ENCODE measurements around the gene IER5.
A peak's percentile ranks its signal among the peaks of the same experiment; 100 is the strongest.

IER5 gene

GRCh38 chr1:181088079-181089016 lies at the start of gene IER5 (continued):
- no peak for TF ChIP-seq ZNF138 (tag by site-specific recombination; IDR thresholded peaks at IDR 0.05; ENCODE audit: borderline replicate concordance)
- peak; percentile 77 for TF ChIP-seq PATZ1 (tag by site-specific recombination; IDR thresholded peaks at IDR 0.05)
- no peak for TF ChIP-seq ZNF48 (tag by site-specific recombination; IDR thresholded peaks at IDR 0.05)
- TF ChIP-seq EGR2 (tag by site-specific recombination; IDR thresholded peaks at IDR 0.05; ENCODE audit: low read depth): no peak
- peak; percentile 92; the same call in 1 of the 2 replicates for TF ChIP-seq ZFP37 (tag by site-specific recombination; IDR thresholded peaks at IDR 0.05)
- no peak for TF ChIP-seq ZNF449 (tag by site-specific recombination; IDR thresholded peaks at IDR 0.05)
- TF ChIP-seq ZNF341 (tag by site-specific recombination; IDR thresholded peaks at IDR 0.05; ENCODE audit: low read depth): peak; percentile 81
- no peak for TF ChIP-seq ZNF747 (tag by site-specific recombination; IDR thresholded peaks at IDR 0.05)
- TF ChIP-seq, protein P1, sequence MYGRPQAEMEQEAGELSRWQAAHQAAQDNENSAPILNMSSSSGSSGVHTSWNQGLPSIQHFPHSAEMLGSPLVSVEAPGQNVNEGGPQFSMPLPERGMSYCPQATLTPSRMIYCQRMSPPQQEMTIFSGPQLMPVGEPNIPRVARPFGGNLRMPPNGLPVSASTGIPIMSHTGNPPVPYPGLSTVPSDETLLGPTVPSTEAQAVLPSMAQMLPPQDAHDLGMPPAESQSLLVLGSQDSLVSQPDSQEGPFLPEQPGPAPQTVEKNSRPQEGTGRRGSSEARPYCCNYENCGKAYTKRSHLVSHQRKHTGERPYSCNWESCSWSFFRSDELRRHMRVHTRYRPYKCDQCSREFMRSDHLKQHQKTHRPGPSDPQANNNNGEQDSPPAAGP (tag by site-specific recombination; IDR thresholded peaks at IDR 0.05): peak; percentile 90
- TF ChIP-seq ZNF146 (tag by site-specific recombination; IDR thresholded peaks at IDR 0.05): no peak
- no peak for TF ChIP-seq SCRT2 (tag by site-specific recombination; IDR thresholded peaks at IDR 0.05)
- peak; percentile 60 for TF ChIP-seq YY2 (tag by site-specific recombination; IDR thresholded peaks at IDR 0.05)
- TF ChIP-seq ZIC2 (tag by site-specific recombination; IDR thresholded peaks at IDR 0.05): 0 out of 2 replicates have a peak, but pooled peaks have one; percentile 13
- TF ChIP-seq, protein P2, sequence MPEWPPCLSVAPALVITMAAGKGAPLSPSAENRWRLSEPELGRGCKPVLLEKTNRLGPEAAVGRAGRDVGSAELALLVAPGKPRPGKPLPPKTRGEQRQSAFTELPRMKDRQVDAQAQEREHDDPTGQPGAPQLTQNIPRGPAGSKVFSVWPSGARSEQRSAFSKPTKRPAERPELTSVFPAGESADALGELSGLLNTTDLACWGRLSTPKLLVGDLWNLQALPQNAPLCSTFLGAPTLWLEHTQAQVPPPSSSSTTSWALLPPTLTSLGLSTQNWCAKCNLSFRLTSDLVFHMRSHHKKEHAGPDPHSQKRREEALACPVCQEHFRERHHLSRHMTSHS (tag by site-specific recombination; IDR thresholded peaks at IDR 0.05): no peak
- TF ChIP-seq ZNF600 (tag by site-specific recombination; IDR thresholded peaks at IDR 0.05): peak; percentile 100
- TF ChIP-seq ZNF501 (tag by site-specific recombination; IDR thresholded peaks at IDR 0.05): peak; percentile 68; the same call in 1 of the 2 replicates
- no peak for TF ChIP-seq ZNF433 (tag by site-specific recombination; IDR thresholded peaks at IDR 0.05; ENCODE audit: low read depth)
- TF ChIP-seq ZBTB48 (tag by site-specific recombination; IDR thresholded peaks at IDR 0.05): no peak
- TF ChIP-seq ZNF2 (tag by site-specific recombination; IDR thresholded peaks at IDR 0.05): peak; percentile 89; the same call in 1 of the 2 replicates
- no peak for TF ChIP-seq ZNF202 (tag by site-specific recombination; IDR thresholded peaks at IDR 0.05; ENCODE audit: borderline replicate concordance)
- no peak for TF ChIP-seq GLI2 (tag by site-specific recombination; IDR thresholded peaks at IDR 0.05; ENCODE audit: borderline replicate concordance, low read depth)
- no peak for TF ChIP-seq ZNF23 (tag by site-specific recombination; IDR thresholded peaks at IDR 0.05; ENCODE audit: borderline replicate concordance)
- no peak for TF ChIP-seq ZNF211 (tag by site-specific recombination; IDR thresholded peaks at IDR 0.05; ENCODE audit: low read depth)
- peak; percentile 98 for TF ChIP-seq ZFP69B (tag by site-specific recombination; IDR thresholded peaks at IDR 0.05)
- no peak for TF ChIP-seq ZNF404 (tag by site-specific recombination; IDR thresholded peaks at IDR 0.05)
- TF ChIP-seq, protein P3, sequence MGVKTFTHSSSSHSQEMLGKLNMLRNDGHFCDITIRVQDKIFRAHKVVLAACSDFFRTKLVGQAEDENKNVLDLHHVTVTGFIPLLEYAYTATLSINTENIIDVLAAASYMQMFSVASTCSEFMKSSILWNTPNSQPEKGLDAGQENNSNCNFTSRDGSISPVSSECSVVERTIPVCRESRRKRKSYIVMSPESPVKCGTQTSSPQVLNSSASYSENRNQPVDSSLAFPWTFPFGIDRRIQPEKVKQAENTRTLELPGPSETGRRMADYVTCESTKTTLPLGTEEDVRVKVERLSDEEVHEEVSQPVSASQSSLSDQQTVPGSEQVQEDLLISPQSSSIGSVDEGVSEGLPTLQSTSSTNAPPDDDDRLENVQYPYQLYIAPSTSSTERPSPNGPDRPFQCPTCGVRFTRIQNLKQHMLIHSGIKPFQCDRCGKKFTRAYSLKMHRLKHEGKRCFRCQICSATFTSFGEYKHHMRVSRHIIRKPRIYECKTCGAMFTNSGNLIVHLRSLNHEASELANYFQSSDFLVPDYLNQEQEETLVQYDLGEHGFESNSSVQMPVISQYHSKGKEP (tag by site-specific recombination; IDR thresholded peaks at IDR 0.05): no peak
- TF ChIP-seq ZNF768 (tag by site-specific recombination; IDR thresholded peaks at IDR 0.05): no peak
- TF ChIP-seq, protein P4, sequence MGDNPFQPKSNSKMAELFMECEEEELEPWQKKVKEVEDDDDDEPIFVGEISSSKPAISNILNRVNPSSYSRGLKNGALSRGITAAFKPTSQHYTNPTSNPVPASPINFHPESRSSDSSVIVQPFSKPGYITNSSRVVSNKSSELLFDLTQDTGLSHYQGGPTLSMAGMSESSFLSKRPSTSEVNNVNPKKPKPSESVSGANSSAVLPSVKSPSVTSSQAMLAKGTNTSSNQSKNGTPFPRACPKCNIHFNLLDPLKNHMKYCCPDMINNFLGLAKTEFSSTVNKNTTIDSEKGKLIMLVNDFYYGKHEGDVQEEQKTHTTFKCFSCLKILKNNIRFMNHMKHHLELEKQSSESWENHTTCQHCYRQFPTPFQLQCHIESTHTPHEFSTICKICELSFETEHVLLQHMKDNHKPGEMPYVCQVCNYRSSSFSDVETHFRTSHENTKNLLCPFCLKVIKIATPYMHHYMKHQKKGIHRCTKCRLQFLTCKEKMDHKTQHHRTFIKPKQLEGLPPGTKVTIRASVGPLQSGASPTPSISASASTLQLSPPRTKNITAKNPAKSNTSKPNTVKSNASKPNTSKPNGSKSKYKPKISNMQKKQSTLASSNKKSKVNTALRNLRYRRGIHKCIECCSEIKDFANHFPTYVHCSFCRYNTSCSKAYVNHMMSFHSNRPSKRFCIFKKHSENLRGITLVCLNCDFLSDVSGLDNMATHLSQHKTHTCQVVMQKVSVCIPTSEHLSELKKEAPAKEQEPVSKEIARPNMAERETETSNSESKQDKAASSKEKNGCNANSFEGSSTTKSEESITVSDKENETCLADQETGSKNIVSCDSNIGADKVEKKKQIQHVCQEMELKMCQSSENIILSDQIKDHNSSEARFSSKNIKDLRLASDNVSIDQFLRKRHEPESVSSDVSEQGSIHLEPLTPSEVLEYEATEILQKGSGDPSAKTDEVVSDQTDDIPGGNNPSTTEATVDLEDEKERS (tag by site-specific recombination; IDR thresholded peaks at IDR 0.05): no peak
- TF ChIP-seq ZNF596 (tag by site-specific recombination; IDR thresholded peaks at IDR 0.05): no peak

All from HEK293 (cell line).